ENCODE results near the gene EPHB1. TPM values are rescaled to one million over a fixed set of nuclear protein-coding genes. Genes with fewer than 3 reads are reported as not detected.
"Not testable (repeated sequence)": the region's sequence is repeated elsewhere in the genome, so short reads cannot be mapped to it uniquely, and the experiment has no call there.

EPHB1 gene
- total RNA-seq, 3 donors from 2014 or later, result 1.8 to 5.9 (median 3.4) TPM

DNA sequence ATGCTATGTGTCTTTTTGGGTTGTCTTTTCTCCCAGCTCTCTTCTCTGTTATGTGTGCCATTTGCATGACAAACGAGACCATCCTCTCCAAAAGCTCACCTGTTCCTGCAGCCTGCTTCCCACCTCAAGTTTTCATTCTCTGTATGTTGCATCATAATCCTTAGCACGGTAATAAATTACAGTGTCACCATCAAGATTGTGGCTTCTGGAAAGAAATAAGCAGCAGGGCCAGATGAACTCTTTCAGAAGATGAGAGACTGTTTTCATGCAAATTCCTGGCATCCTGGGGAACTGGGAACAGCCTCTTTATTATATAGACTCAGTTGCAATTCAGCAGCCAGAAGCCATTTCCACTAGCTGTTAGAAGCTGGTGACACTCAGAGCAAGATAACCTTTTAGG is 436.7 kb downstream of the EPHB1 start:
- Histone ChIP-seq H3K4me1 (no peaks in the 10 kb centered on the region), H3K27me3 (no peaks in the 10 kb centered on the region), H3K9me3 (no peaks in the 10 kb centered on the region), H3K4me3 (no peak overlapping the region), H3K27ac (no peak overlapping the region), H3K36me3 (no peaks in the 10 kb centered on the region)
- TF ChIP-seq POLR2AphosphoS5 (IDR thresholded peaks at IDR 0.05), result no peak
- TF ChIP-seq POLR2A (IDR thresholded peaks at IDR 0.05), result no peak
- TF ChIP-seq, protein P1, sequence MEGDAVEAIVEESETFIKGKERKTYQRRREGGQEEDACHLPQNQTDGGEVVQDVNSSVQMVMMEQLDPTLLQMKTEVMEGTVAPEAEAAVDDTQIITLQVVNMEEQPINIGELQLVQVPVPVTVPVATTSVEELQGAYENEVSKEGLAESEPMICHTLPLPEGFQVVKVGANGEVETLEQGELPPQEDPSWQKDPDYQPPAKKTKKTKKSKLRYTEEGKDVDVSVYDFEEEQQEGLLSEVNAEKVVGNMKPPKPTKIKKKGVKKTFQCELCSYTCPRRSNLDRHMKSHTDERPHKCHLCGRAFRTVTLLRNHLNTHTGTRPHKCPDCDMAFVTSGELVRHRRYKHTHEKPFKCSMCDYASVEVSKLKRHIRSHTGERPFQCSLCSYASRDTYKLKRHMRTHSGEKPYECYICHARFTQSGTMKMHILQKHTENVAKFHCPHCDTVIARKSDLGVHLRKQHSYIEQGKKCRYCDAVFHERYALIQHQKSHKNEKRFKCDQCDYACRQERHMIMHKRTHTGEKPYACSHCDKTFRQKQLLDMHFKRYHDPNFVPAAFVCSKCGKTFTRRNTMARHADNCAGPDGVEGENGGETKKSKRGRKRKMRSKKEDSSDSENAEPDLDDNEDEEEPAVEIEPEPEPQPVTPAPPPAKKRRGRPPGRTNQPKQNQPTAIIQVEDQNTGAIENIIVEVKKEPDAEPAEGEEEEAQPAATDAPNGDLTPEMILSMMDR (IDR thresholded peaks at IDR 0.05), result no peak
- no peak for DNase-seq (ENCODE audit: low spot score in 2 of 2)
- intact Hi-C loops (cut with DNase I; ENCODE audit: low total_unique reads), result no loop called here

DNA sequence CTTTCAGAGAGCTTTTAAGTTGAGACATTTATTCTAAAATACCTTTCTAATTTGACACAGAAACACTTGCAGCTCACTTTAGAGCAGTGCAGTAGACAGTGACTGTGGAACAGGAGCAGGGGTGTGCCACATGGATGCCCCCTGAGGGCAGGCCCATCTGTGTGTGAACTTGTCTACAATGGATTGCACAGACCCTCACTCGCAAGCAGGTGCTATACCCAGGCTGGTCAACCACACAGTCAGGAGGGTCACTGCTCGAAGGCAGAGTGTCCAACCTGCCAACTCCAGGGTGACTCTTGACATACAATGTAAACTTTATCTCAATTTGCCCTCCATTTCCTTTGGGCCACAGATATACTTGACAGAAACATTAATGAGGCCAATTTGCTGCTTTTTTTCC is 437.2 kb downstream of the EPHB1 start:
- TF ChIP-seq POLR2AphosphoS5 (IDR thresholded peaks at IDR 0.05), result no peak
- TF ChIP-seq, protein P1 (IDR thresholded peaks at IDR 0.05), result no peak
- no peak for TF ChIP-seq POLR2A (IDR thresholded peaks at IDR 0.05)
- no peak for DNase-seq (ENCODE audit: low spot score in 2 of 2)
- Histone ChIP-seq H3K4me1 (no peaks in the 10 kb centered on the region), H3K27ac (no peak overlapping the region), H3K4me3 (no peak overlapping the region), H3K27me3 (no peaks in the 10 kb centered on the region), H3K36me3 (no peaks in the 10 kb centered on the region), H3K9me3 (no peaks in the 10 kb centered on the region)
- intact Hi-C loops (cut with DNase I; ENCODE audit: low total_unique reads), result no loop called here

DNA sequence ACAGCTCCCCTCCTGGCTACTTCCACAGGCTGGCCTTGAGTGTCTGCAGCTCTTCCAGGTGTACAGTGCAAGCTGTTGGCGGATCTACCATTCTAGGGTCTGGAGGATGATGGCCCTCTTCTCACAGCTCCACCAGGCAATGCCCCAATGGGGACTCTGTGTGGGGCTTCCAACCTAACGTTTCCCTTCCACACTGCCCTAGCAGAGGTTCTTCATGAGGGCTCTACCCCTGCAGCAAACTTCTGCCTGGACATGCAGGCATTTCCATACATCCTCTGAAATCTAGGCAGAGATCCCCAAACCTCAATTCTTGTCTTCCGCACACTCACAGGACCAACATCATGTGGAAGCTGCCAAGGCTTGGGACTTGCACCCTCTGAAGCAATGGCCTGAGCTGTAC is 438.4 kb downstream of the EPHB1 start:
- intact Hi-C loops (cut with DNase I; ENCODE audit: low total_unique reads); H3K9me3 ChIP-seq; H3K27me3 ChIP-seq; DNase-seq (ENCODE audit: low spot score in 2 of 2); H3K4me3 ChIP-seq; H3K36me3 ChIP-seq; H3K4me1 ChIP-seq; H3K27ac ChIP-seq: not testable (repeated sequence)

DNA sequence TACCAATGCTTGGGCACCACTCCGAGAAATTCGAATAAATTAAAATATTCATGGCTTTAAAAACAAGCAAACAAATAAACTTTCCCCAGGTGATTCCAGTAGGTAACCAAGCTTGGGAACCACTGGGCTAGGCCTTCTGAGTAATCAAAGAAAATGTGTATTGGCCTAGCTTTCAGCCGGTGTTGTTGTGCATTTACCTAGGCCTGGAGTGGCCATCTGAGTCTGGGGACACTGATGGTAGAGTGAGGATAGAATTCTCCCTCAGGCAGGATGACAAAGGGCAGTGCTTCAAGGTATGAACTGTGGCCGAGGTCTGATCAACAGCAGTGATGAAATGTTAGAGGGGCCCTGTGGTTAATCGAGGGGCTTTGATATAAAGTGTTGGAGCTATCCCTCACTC is 440.5 kb downstream of the EPHB1 start:
- H3K4me1 ChIP-seq, result no peaks in the 10 kb centered on the region
- intact Hi-C loops (cut with DNase I; ENCODE audit: low total_unique reads), result no loop called here
- H3K27me3 ChIP-seq, result no peaks in the 10 kb centered on the region
- no peaks in the 10 kb centered on the region for H3K9me3 ChIP-seq
- H3K36me3 ChIP-seq, result no peaks in the 10 kb centered on the region
- no peak overlapping the region for H3K4me3 ChIP-seq
- TF ChIP-seq POLR2AphosphoS5 (IDR thresholded peaks at IDR 0.05) (no peak), POLR2A (IDR thresholded peaks at IDR 0.05) (no peak)
- TF ChIP-seq, protein P1 (IDR thresholded peaks at IDR 0.05), result no peak
- no peak for DNase-seq (ENCODE audit: low spot score in 2 of 2)
- H3K27ac ChIP-seq, result no peak overlapping the region

DNA sequence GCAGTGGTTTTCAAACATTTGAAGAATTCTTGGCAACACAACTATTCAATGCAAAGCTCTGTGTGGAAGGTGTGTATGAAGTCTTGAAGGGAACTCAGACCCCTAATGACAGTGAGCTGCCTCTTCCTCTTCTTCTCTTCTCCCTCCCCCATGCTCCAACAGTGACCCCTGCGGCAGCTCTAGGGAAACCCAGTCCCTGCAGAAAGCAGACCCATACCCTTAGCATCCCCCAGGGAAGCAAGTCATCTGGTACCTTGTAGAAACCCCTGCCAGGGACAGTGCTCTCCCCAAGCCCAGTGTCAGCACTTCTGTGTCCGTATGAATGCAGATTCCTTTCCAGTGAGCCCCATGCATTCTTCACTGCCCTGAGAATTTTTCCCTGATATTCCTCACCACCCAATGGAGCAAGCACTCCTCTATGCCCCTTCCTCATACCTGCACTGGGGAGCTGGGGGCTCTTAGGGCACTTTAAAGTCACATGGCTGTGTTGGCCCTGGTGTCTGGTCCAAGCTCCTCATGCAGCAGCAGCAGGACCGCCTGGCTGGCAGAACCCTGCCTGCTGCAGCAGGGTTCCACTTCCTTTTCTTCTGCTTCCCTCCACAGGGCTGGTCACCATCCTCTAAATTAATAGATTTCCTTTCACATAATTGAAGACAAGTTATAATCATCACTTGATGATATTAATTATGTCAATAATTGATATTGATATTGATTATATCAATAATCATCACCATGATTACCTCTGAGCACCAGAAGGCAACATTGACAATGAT is 442.5 kb downstream of the EPHB1 start:
- intact Hi-C loops (cut with DNase I; ENCODE audit: low total_unique reads), result no loop called here
- no peaks in the 10 kb centered on the region for H3K9me3 ChIP-seq
- no peaks in the 10 kb centered on the region for H3K36me3 ChIP-seq
- H3K27ac ChIP-seq, result no peak overlapping the region
- H3K4me1 ChIP-seq, result no peaks in the 10 kb centered on the region
- DNase-seq (ENCODE audit: low spot score in 2 of 2), result no peak
- no peak overlapping the region for H3K4me3 ChIP-seq
- TF ChIP-seq POLR2AphosphoS5 (IDR thresholded peaks at IDR 0.05), result no peak
- TF ChIP-seq, protein P1 (IDR thresholded peaks at IDR 0.05), result no peak
- no peaks in the 10 kb centered on the region for H3K27me3 ChIP-seq
